IPS-NIHi7 (cell line): ENCODE results near the gene DROSHA.
A peak's percentile ranks its signal among the peaks of the same experiment; 100 is the strongest.

ENCODE experiments used
- DNase-seq: peaks from one replicate; pipeline ENCODE4 v3.0.0; 2012; ENCODE audit warnings: mixed read lengths; ENCODE audit errors: extremely low spot score

DROSHA gene

GRCh38 chr5:31465291-31465690, 66.6 kb downstream of the DROSHA start:
- DNase-seq: no peak

DNA sequence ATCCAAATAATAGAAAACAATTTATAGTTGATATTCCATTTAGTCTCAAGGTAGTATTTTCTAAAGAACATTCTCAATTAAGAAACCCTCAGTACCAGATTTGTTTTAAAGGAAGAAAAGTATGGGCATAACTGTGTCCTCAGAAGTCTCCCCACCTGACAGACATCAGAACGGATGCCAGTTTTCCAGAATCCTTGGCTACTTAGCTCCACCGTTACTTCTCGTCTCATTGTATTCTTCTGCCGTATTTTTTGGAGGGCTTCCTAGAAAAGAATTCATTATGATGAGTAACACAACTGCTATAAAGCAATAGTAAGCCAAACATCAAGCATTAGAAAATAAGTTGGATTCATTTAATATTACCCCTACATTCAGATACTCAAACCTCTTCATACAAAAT, 67.8 kb downstream of the DROSHA start:
- DNase-seq: no peak

DNA sequence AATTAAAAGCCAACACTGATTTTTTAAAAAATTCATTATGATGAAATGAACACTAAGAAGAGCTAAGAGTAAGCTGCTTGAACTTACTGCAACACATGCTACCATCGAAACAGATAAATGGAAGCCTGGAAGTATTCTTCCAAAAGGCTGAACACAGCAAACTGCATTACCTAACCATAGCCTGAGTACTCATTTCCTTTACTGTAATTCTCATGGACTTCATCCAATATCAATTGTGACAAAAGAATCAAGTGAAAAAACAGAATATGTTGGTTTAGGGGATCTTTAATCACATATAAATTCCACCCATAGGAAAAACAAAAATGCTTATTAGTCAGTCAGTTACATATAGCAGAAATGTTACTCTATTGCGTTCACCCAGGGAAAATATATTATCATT, 68.5 kb downstream of the DROSHA start:
- no peak for DNase-seq

GRCh38 chr5:31459594-31459993, 72.3 kb downstream of the DROSHA start:
- no peak for DNase-seq

GRCh38 chr5:31455172-31455571, 76.7 kb downstream of the DROSHA start:
- no peak for DNase-seq

DNA sequence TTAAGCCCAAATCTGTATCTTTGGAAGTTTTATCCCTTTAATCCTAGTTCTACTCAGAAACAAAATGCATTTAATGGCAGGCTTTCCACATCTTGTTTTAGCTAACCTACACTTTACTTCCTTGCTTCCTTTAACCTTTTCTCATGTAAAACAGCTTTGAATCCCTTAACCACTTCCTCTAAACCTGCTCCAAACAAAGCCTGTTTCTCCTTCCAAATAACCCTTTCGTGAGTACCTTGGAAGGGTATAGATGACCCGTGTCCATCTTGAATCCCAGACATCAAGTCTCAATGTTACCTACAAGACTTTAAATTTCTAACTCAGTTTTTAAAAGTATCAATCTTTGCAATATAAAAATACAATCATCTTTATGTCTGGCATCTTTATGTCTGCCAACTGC, 78.4 kb downstream of the DROSHA start:
- DNase-seq: peak; percentile 35

DNA sequence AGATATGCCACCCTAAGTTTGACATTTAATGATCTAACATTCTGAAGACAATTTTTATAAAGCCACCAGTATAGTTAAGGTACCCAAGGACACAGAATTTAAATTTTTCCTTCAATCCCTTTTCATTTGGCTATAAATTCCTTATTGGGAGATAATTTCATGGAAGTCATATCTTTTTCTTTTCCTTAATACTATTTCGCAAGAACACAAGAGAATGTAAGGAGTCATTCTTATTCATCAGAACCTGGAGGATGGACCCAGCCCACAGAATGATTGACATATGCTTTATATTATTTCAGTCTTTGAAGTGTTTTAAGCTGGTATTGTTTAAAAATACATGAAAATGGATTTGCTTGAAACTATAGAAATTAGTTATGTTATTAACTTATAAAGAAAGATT, 79.6 kb downstream of the DROSHA start:
- no peak for DNase-seq

DNA sequence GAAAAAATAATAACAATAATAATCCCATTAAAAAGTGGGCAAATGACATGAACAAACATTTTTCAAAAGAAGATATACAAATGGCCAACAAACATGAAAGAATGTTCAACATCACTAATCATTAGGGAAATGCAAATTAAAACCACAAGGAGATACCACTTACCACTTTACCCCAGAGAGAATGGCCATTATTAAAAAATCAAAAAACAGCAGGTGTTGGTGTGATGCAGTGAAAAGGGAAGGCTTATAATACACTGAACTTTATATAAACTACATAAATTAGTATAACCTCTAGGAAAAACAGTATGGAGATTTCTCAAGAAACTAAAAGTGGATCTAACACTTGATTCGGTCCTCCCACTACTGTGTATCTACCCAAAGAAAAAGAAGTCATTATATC, 81.9 kb downstream of the DROSHA start:
- no peak for DNase-seq

DNA sequence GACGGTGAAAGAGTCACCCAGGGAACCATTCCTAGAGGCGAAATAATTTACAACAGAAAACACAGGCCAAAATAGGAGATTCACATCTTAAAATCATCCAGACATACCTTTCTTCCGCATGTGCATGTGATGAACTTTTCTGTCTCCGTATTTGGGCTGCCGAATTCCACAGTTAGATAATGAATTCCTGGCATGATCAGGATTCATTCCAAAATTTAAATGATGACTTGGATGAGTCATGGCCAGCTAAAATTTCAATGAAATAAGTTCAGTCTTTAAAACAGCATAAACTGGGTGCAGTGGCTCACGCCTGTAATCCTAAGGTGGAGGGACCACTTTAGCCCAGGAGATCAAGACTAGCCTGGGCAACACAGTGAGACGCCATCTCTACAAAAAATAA, 82.7 kb downstream of the DROSHA start:
- DNase-seq: no peak

DNA sequence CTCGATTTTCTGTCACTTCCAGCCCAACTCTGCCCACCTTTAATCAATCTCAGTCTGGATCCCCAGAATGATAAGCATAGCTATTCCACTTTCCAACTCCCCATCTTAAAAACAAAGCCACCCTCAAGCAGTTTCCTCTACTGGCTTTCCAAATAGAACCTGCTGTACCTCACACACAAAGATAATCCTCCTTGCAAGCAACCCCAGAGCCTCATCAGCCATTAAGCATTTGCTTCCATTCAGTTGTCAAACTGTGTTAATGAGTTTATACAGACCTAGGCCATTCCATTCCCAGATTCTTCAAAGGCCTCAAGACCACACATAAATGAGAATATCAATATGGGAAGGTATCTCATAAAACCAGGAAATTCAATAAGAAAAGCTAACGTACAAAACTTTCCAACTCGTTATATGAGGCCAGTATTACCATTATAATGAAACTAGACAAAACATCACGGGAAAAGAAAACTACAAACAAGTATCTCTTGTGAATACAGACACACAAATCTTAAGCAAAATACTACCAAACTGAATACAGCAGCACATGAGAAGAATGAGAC, 86.8 kb downstream of the DROSHA start:
- DNase-seq: no peak

DNA sequence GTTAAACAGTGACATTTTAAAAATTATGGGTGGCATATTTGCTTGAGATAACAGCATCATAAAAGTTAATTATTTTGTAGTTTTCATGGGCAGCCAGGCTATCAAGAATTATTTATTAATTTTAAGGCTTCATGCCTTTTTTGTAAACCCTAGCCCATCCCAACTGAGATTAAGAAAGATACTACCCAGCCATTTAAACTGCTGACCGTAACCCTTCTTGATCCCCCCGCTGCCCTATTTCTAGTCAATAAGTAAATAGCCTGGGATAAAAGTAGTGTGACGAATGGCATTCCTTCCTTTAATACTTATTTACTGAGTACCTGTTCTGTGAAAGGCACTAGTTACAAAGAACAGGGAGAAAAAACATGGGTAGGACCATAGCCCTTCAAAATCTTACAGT, 88.3 kb downstream of the DROSHA start:
- DNase-seq: no peak

DNA sequence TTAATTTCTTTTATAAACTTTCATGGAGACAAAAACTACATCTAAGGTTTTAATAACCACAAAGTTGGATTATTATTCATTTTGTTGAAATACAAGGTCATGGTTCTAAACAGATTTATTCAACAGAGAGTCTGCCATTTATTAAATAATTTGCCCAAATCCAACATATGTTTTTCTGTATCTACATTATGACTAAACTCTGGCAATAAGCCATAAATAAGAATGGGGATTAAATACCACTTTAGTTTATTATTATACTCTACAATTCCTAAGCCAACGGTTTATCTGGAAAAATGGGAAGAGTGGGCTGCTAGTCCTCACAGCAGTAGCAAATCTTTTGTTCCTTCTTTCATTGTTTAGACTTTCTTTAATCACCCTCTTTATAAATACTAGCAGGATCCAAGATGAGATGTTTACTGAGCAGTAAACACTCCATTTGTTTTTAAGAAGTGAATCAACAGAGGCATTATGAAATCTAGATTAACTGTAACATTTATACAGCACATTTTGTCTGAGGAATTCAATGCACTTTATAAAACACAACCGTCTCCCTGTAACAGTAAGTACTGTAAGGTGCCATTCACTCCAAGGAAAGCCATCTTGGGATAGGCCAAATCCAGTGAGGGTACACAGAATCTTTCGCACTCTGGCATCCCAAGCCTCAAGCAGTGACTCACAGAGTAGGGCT, 89.7 kb downstream of the DROSHA start:
- no peak for DNase-seq

DNA sequence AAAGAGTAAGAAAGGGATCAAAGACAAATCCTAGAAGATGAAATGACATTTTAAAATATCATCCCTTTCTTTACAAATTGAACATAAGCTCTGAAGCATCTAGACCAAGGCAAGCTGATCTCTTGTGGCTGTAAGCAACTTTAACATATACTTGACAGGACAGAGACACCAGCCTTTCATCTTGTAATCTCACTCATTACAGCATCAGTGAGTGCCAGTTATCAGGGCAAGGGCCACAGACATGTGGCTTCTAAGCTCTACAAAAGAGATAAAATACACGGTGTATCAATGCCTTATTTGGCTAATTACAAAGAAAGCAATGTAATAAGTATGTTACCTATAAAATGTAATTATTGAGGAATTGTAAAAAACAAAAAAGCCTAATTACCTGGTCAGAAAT, 95.0 kb downstream of the DROSHA start:
- DNase-seq: no peak

- DNase-seq: no peak
Observed at GRCh38 chr5:31435730-31436129, 96.2 kb downstream of the DROSHA start.

- no peak for DNase-seq
Observed at GRCh38 chr5:31434898-31435297, 97.0 kb downstream of the DROSHA start.

- no peak for DNase-seq
Observed at GRCh38 chr5:31433229-31433628, 98.7 kb downstream of the DROSHA start.

DNA sequence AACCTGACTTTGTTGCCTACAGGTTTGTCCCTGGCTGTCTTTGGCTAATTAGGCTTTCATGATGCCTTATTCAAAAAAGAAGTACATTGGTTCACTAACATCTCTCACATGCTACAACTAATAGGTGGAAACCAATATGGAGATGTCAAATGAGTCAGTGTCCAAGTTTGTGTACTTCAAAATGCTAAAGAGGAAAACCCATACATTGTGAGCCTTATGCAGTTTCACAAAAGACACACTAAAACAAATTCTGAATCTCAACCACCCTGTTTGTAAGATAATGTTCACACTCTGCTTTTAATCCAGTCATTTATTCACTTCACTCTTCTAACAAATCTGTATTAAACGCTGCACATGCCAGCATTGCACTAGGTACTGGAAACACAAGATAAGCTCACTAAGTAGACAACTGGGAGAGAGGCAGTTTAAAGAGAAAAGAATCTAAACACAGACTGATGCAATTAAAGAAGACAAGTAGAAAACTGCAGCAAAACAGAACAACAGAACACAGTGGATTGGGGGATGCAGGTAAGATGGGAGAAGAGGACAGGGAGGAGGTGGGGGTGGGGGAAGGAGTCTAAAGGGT, 104.1 kb downstream of the DROSHA start:
- no peak for DNase-seq

GRCh38 chr5:31427013-31427723, 104.7 kb downstream of the DROSHA start:
- DNase-seq: peak; percentile 27

- DNase-seq: no peak
Observed at GRCh38 chr5:31421806-31422586, 109.9 kb downstream of the DROSHA start.

GRCh38 chr5:31417512-31417911, 114.4 kb downstream of the DROSHA start:
- DNase-seq: no peak

GRCh38 chr5:31416547-31416946, 115.3 kb downstream of the DROSHA start:
- DNase-seq: no peak

- DNase-seq: no peak
Observed at GRCh38 chr5:31415960-31416359, 115.9 kb downstream of the DROSHA start.
